ENCODE results near the gene ACOX1. TPM values are rescaled to one million over a fixed set of nuclear protein-coding genes. Genes with fewer than 3 reads are reported as not detected.

ACOX1 gene
- polyA plus RNA-seq, 3 donors = 21.6 to 49.7 (median 49.2) TPM

- intact Hi-C loops (cut with micrococcal nuclease) = no loop called here
- H3K79me2 ChIP-seq (ENCODE audit: insufficient read depth, low read length) = peaks cover 51% of the 10 kb centered on the region
- Mint-ChIP-seq H3K27ac (no peak overlapping the region), H3K36me3 (peaks cover 44 to 60% of the 10 kb centered on the region in 2 donors), H3K27me3 (ENCODE audit: low read depth in 3 of 3) (no peaks in the 10 kb centered on the region), H3K4me3 (no peak overlapping the region), H3K4me1 (peaks cover 11% of the 10 kb centered on the region), H3K9me3 (no peaks in the 10 kb centered on the region)
- no peaks in the 10 kb centered on the region for H3K9me3 ChIP-seq (replicated peaks in 1 of 2; ENCODE audit: control insufficient read depth in 1 of 2, insufficient read depth in 1 of 2, low read length in 2 of 2)
- TF ChIP-seq, protein P1, sequence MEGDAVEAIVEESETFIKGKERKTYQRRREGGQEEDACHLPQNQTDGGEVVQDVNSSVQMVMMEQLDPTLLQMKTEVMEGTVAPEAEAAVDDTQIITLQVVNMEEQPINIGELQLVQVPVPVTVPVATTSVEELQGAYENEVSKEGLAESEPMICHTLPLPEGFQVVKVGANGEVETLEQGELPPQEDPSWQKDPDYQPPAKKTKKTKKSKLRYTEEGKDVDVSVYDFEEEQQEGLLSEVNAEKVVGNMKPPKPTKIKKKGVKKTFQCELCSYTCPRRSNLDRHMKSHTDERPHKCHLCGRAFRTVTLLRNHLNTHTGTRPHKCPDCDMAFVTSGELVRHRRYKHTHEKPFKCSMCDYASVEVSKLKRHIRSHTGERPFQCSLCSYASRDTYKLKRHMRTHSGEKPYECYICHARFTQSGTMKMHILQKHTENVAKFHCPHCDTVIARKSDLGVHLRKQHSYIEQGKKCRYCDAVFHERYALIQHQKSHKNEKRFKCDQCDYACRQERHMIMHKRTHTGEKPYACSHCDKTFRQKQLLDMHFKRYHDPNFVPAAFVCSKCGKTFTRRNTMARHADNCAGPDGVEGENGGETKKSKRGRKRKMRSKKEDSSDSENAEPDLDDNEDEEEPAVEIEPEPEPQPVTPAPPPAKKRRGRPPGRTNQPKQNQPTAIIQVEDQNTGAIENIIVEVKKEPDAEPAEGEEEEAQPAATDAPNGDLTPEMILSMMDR (IDR thresholded peaks at IDR 0.05) = no peak
- 100% methylated on average over 4 of the region's 8 CpGs for WGBS (ENCODE audit: insufficient coverage)
- H3K36me3 ChIP-seq (replicated peaks in 1 of 2; ENCODE audit: control insufficient read depth in 1 of 2, insufficient read depth in 2 of 2, low read length in 2 of 2) = peaks cover 47 to 65% of the 10 kb centered on the region in 2 donors
- H3K27me3 ChIP-seq (ENCODE audit: control insufficient read depth in 2 of 2, insufficient read depth in 2 of 2, low read length in 2 of 2) = no peaks in the 10 kb centered on the region
- no peak overlapping the region for H2AFZ ChIP-seq (ENCODE audit: insufficient read depth, low read depth, low read length, poor library complexity, severe bottlenecking)
- H3K4me1 ChIP-seq (ENCODE audit: control insufficient read depth in 1 of 2, insufficient read depth in 2 of 2, low read length in 2 of 2) = peaks cover 8 to 11% of the 10 kb centered on the region in 2 donors
- no peak overlapping the region for H3K27ac ChIP-seq (ENCODE audit: low read depth in 1 of 2, low read length in 2 of 2)
- DNase-seq = no peak
- no peak overlapping the region for H3K9ac ChIP-seq (ENCODE audit: insufficient read depth, low read length, poor library complexity, severe bottlenecking)
- peaks cover 48% of the 10 kb centered on the region for H4K20me1 ChIP-seq (ENCODE audit: insufficient read depth, low read length)
- no peak overlapping the region for H3K4me2 ChIP-seq (replicated peaks; ENCODE audit: extremely low read depth, low read length, poor library complexity, severe bottlenecking)
- H3K4me3 ChIP-seq (replicated peaks in 1 of 3; ENCODE audit: low read depth in 2 of 3, low read length in 3 of 3) = no peak overlapping the region
These were observed 19.7 kb downstream of the ACOX1 start for GRCh38 chr17:75959051-75959838.

GRCh38 chr17:75950855-75951554, 28.0 kb downstream of the ACOX1 start:
- no peak overlapping the region for H3K4me3 Mint-ChIP-seq
- TF ChIP-seq, protein P1 (IDR thresholded peaks at IDR 0.05) = no peak
- H3K27me3 ChIP-seq (ENCODE audit: control insufficient read depth in 2 of 2, insufficient read depth in 2 of 2, low read length in 2 of 2) = no peaks in the 10 kb centered on the region
- peaks cover 78 to 93% of the 10 kb centered on the region in 2 donors for H3K36me3 Mint-ChIP-seq
- H4K20me1 ChIP-seq (ENCODE audit: insufficient read depth, low read length) = peaks cover 3% of the 10 kb centered on the region
- no peaks in the 10 kb centered on the region for H3K79me2 ChIP-seq (ENCODE audit: insufficient read depth, low read length)
- H3K36me3 ChIP-seq (replicated peaks in 1 of 2; ENCODE audit: control insufficient read depth in 1 of 2, insufficient read depth in 2 of 2, low read length in 2 of 2) = peaks cover 88 to 100% of the 10 kb centered on the region in 2 donors
- H3K4me3 ChIP-seq (replicated peaks in 1 of 3; ENCODE audit: low read depth in 2 of 3, low read length in 3 of 3) = no peak overlapping the region
- no peaks in the 10 kb centered on the region for H3K4me1 ChIP-seq (ENCODE audit: control insufficient read depth in 1 of 2, insufficient read depth in 2 of 2, low read length in 2 of 2)
- no peak overlapping the region for H3K27ac ChIP-seq (ENCODE audit: low read depth in 1 of 2, low read length in 2 of 2)
- 96% methylated on average over 4 of the region's 8 CpGs for WGBS (ENCODE audit: insufficient coverage)
- H3K27ac Mint-ChIP-seq = peak overlapping the region in 1 of 7 donors; percentile 53
- no peaks in the 10 kb centered on the region for H3K27me3 Mint-ChIP-seq (ENCODE audit: low read depth in 3 of 3)
- no peak overlapping the region for H3K4me2 ChIP-seq (replicated peaks; ENCODE audit: extremely low read depth, low read length, poor library complexity, severe bottlenecking)
- H3K9me3 Mint-ChIP-seq = no peaks in the 10 kb centered on the region
- no peak overlapping the region for H3K9ac ChIP-seq (ENCODE audit: insufficient read depth, low read length, poor library complexity, severe bottlenecking)
- H2AFZ ChIP-seq (ENCODE audit: insufficient read depth, low read depth, low read length, poor library complexity, severe bottlenecking) = no peak overlapping the region
- H3K4me1 Mint-ChIP-seq = no peaks in the 10 kb centered on the region
- intact Hi-C loops (cut with micrococcal nuclease) = no loop called here
- DNase-seq = no peak
- H3K9me3 ChIP-seq (replicated peaks in 1 of 2; ENCODE audit: control insufficient read depth in 1 of 2, insufficient read depth in 1 of 2, low read length in 2 of 2) = no peaks in the 10 kb centered on the region
